SK-N-SH (cell line): Measurements from ENCODE around the gene MOK. TPM values are rescaled to one million over a fixed set of nuclear protein-coding genes. Genes with fewer than 3 reads are reported as not detected.

Source experiments
- CTCF ChIA-PET: fragments of 300-600, 350-600 bp; formaldehyde crosslinking; extraction: SDS; loops from one replicate; lab custom pipeline; 2021; lab: Yijun Ruan, JAX
- POLR2A ChIA-PET: fragments of 350-600 bp; sonication (Branson Sonifier 250); formaldehyde crosslinking; extraction: SDS; loops from one replicate; lab custom pipeline; 2020; ENCODE audit warnings: antibody characterized with exemption, inconsistent platforms; lab: Yijun Ruan, JAX
- DNase-seq: peaks from one replicate; pipeline ENCODE4 v3.0.0; 2012
- H2AFZ ChIP-seq: fragments of 200-600 bp; sonication (generic); 2 replicates; pipeline ENCODE4 v1.8.1; 2016; ENCODE audit warnings: antibody characterized with exemption, mild to moderate bottlenecking, low read depth
- H3F3A ChIP-seq: fragments of 200-600 bp; sonication (generic); replicated peaks from 2 replicates; pipeline ENCODE3; 2016; ENCODE audit warnings: antibody characterized with exemption, mild to moderate bottlenecking; ENCODE audit not compliant: insufficient read depth
- H3K27ac ChIP-seq, 2 experiments: fragments of 200-500 bp in 1 of 2; fragments of 200-600 bp in 1 of 2; sonication (Bioruptor generic) in 1 of 2; sonication (generic), shearing (Covaris generic) in 1 of 2; 2 replicates each; pipeline versions ENCODE4 v1.5.1 to v1.6.1; 2014 to 2016; ENCODE audit warnings: low read depth in 2 of 2, inconsistent platforms in 1 of 2, low read length in 1 of 2, mild to moderate bottlenecking in 1 of 2, mixed read lengths in 1 of 2
- H3K27me3 ChIP-seq: fragments of 200-600 bp; sonication (generic), shearing (Covaris generic); 2 replicates; pipeline ENCODE4 v1.6.1; 2016; ENCODE audit warnings: mixed run types; ENCODE audit not compliant: insufficient read depth
- H3K36me3 ChIP-seq, 2 experiments: fragments of 200-500 bp in 1 of 2; fragments of 200-600 bp in 1 of 2; sonication (Bioruptor generic) in 1 of 2; sonication (generic) in 1 of 2; replicated peaks in 1 of 2; 2 replicates each; pipeline versions ENCODE3 to v1.5.1; 2014 to 2016; ENCODE audit warnings: low read length in 1 of 2, mild to moderate bottlenecking in 1 of 2; ENCODE audit not compliant: insufficient read depth in 2 of 2, control insufficient read depth in 1 of 2
- H3K4me1 ChIP-seq, 2 experiments: fragments of 200-500 bp in 1 of 2; fragments of 200-600 bp in 1 of 2; sonication (Bioruptor generic) in 1 of 2; sonication (generic), shearing (Covaris generic) in 1 of 2; 2 replicates each; pipeline versions ENCODE4 v1.5.1 to v1.6.1; 2014 to 2016; ENCODE audit warnings: low read depth in 1 of 2, low read length in 1 of 2, mixed run types in 1 of 2; ENCODE audit not compliant: insufficient read depth in 2 of 2, control insufficient read depth in 1 of 2
- H3K4me2 ChIP-seq: fragments of 200-600 bp; sonication (generic), shearing (Covaris generic); 2 replicates; pipeline ENCODE4 v1.6.1; 2017; ENCODE audit warnings: mixed run types
- H3K4me3 ChIP-seq, 2 experiments: fragments of 200-500 bp in 1 of 2; fragments of 200-600 bp in 1 of 2; sonication (Bioruptor generic) in 1 of 2; sonication (generic), shearing (Covaris generic) in 1 of 2; 2 replicates each; pipeline versions ENCODE4 v1.5.1 to v1.8.1; 2014 to 2016; ENCODE audit warnings: low read depth in 2 of 2, inconsistent platforms in 1 of 2, low read length in 1 of 2, mild to moderate bottlenecking in 1 of 2, mixed read lengths in 1 of 2, moderate library complexity in 1 of 2
- H3K79me2 ChIP-seq: fragments of 200-600 bp; sonication (generic); 2 replicates; pipeline ENCODE4 v1.8.1; 2017; ENCODE audit warnings: mild to moderate bottlenecking; ENCODE audit not compliant: insufficient read depth
- H3K9ac ChIP-seq: fragments of 200-600 bp; sonication (generic); 2 replicates; pipeline ENCODE4 v1.6.1; 2017; ENCODE audit warnings: mixed run types
- H3K9me2 ChIP-seq: fragments of 200-600 bp; sonication (generic); 2 replicates; pipeline ENCODE4 v1.6.1; 2017; ENCODE audit warnings: mixed run types
- H3K9me3 ChIP-seq: fragments of 200-600 bp; sonication (generic); 2 replicates; pipeline ENCODE4 v1.6.1; 2017; ENCODE audit warnings: mixed run types, mild to moderate bottlenecking, moderate library complexity
- H4K20me1 ChIP-seq: fragments of 200-600 bp; sonication (generic); 2 replicates; pipeline ENCODE4 v1.6.1; 2017; ENCODE audit warnings: mild to moderate bottlenecking, mixed run types; ENCODE audit not compliant: insufficient read depth
- CHD2 ChIP-seq: fragments of 150-350 bp; IDR thresholded peaks from 2 replicates; pipeline ENCODE4 v1.6.1; 2018; ENCODE audit warnings: low read length; ENCODE audit not compliant: partially characterized antibody
- CTCF ChIP-seq: fragments of 200-600 bp; sonication (generic); IDR thresholded peaks from 2 replicates; pipeline ENCODE4 v1.6.1; 2017; ENCODE audit warnings: antibody characterized with exemption, mild to moderate bottlenecking, moderate library complexity
- FOXJ3 ChIP-seq: sonication (generic); formaldehyde crosslinking; IDR thresholded peaks from 2 replicates; pipeline ENCODE4 v1.5.1; 2020; ENCODE audit warnings: mild to moderate bottlenecking, missing genetic modification reagents
- GATA2 ChIP-seq: sonication (generic); formaldehyde crosslinking; IDR thresholded peaks from 2 replicates; pipeline ENCODE4 v1.5.0; 2020; ENCODE audit warnings: mild to moderate bottlenecking, missing genetic modification reagents
- NRF1 ChIP-seq: IDR thresholded peaks from 2 replicates; pipeline ENCODE4 v1.6.1; 2012; ENCODE audit warnings: low read depth, mild to moderate bottlenecking, low read length
- POLR2AphosphoS5 ChIP-seq: IDR thresholded peaks from 2 replicates; pipeline ENCODE4 v1.6.1; 2012; ENCODE audit warnings: low read depth, low read length
- RAD21 ChIP-seq: IDR thresholded peaks from 2 replicates; pipeline ENCODE4 v1.6.1; 2012; ENCODE audit warnings: mild to moderate bottlenecking, low read length
- TEAD4 ChIP-seq: IDR thresholded peaks from 2 replicates; pipeline ENCODE4 v1.4.0; 2012; ENCODE audit warnings: mild to moderate bottlenecking, borderline replicate concordance; ENCODE audit not compliant: insufficient read depth
- WGBS: methylation state at CpG from one replicate; pipeline ENCODE4 v1.1.6; 2017; ENCODE audit warnings: low lambda C conversion rate; 5-methylcytosine and 5-hydroxymethylcytosine counted together
- polyA plus RNA-seq, 3 experiments: library from polyadenylated mRNA; depleted of rRNA; stranded (reverse); fragments of >200 nt; gene quantifications; 2 replicates each; pipeline ENCODE4 v1.2.3, GENCODE V29; 2012

Gene MOK
- polyA plus RNA-seq, 1 of the 3 experiments (the other 2 are of a cell fraction): 13.3 TPM

GRCh38 chr14:102211240-102211639 is 93.7 kb downstream of the MOK start:
- POLR2A ChIA-PET: no interaction called here
- no peak overlapping the region for H3K4me2 ChIP-seq
- H3K9me3 ChIP-seq: no peaks in the 10 kb centered on the region
- H3K27ac ChIP-seq: no peak overlapping the region
- no peak for DNase-seq
- H2AFZ ChIP-seq: no peak overlapping the region
- H3K27me3 ChIP-seq: no peaks in the 10 kb centered on the region
- peaks cover 0 to 19% of the 10 kb centered on the region in 2 experiments; a peak in 1 of 4 replicates for H3K4me1 ChIP-seq
- H3K9ac ChIP-seq: no peak overlapping the region
- TF ChIP-seq RAD21: no peak
- TF ChIP-seq GATA2 (CRISPR knock-in tag): no peak
- TF ChIP-seq POLR2AphosphoS5: no peak
- no peak for TF ChIP-seq NRF1
- TF ChIP-seq CTCF: no peak
- no peak for TF ChIP-seq CHD2
- no peak for TF ChIP-seq TEAD4
- TF ChIP-seq, all 33 proteins: peak for 0
- no peaks in the 10 kb centered on the region for H3F3A ChIP-seq
- no peaks in the 10 kb centered on the region for H4K20me1 ChIP-seq
- CTCF ChIA-PET: interaction anchor here (0.8 kb wide), 1 partner anchor 115 kb away, joined by 3 read pairs; no protein-coding TSS in a partner anchor
- 96% methylated on average over 12 of the region's 12 CpGs for WGBS
- no peak overlapping the region for H3K4me3 ChIP-seq
- peaks cover 9 to 38% of the 10 kb centered on the region in 2 experiments for H3K36me3 ChIP-seq
- H3K79me2 ChIP-seq: peaks cover 7% of the 10 kb centered on the region; the same call in 1 of the 2 replicates
- H3K9me2 ChIP-seq: no peaks in the 10 kb centered on the region

- Histone ChIP-seq H4K20me1 (no peaks in the 10 kb centered on the region), H3K9me3 (no peaks in the 10 kb centered on the region)
- no peak for TF ChIP-seq FOXJ3 (CRISPR knock-in tag)
- TF ChIP-seq, all 33 proteins: peak for 0
- 96% methylated on average over 25 of the region's 25 CpGs for WGBS
- DNase-seq: no peak
- Histone ChIP-seq H3K4me2 (no peak overlapping the region), H3F3A (no peaks in the 10 kb centered on the region), H3K27ac (no peak overlapping the region), H3K27me3 (no peaks in the 10 kb centered on the region), H3K4me1 (peaks cover 0 to 19% of the 10 kb centered on the region in 2 experiments; a peak in 1 of 4 replicates), H3K9ac (no peak overlapping the region), H3K79me2 (peaks cover 12% of the 10 kb centered on the region; the same call in 1 of the 2 replicates), H3K9me2 (no peaks in the 10 kb centered on the region), H3K4me3 (no peak overlapping the region), H2AFZ (no peak overlapping the region), H3K36me3 (peaks cover 14 to 38% of the 10 kb centered on the region in 2 experiments)
- ChIA-PET CTCF (no interaction called here), POLR2A (no interaction called here)
Measured at GRCh38 chr14:102210421-102211042, 94.4 kb downstream of the MOK start.
